CD14-positive monocyte (primary cell): ENCODE measurements around the gene PAX6. TPM values are rescaled to one million over a fixed set of nuclear protein-coding genes. Genes with fewer than 3 reads are reported as not detected.

Source experiments
- DNase-seq, 3 donors: peaks; one replicate each; pipeline ENCODE4 v3.0.0-alpha.2; 2011 to 2022
- H2AFZ ChIP-seq: 2 replicates; pipeline ENCODE4 v1.6.0; 2012; ENCODE audit warnings: mild to moderate bottlenecking, low read depth, low read length, inconsistent platforms; ENCODE audit not compliant: insufficient read depth, poor library complexity, severe bottlenecking
- H3K27ac ChIP-seq, 2 donors: 1 replicate in 1 of 2; 2 replicates in 1 of 2; pipeline ENCODE4 v1.5.1; 2012 to 2013; ENCODE audit warnings: low read length in 2 of 2, control low read depth in 1 of 2, inconsistent platforms in 1 of 2, low read depth in 1 of 2, mild to moderate bottlenecking in 1 of 2
- H3K27me3 ChIP-seq, 2 donors: one replicate each; pipeline versions ENCODE4 v1.6.0 to v1.6.1; 2011 to 2013; ENCODE audit warnings: low read length in 2 of 2; ENCODE audit not compliant: control insufficient read depth in 2 of 2, insufficient read depth in 2 of 2
- H3K36me3 ChIP-seq, 2 donors: replicated peaks in 1 of 2; 1 replicate in 1 of 2; 2 replicates in 1 of 2; pipeline versions ENCODE4 v1.5.1 to v1.6.1; 2012 to 2013; ENCODE audit warnings: low read length in 2 of 2, control low read depth in 1 of 2, inconsistent platforms in 1 of 2, mild to moderate bottlenecking in 1 of 2; ENCODE audit not compliant: insufficient read depth in 2 of 2, control insufficient read depth in 1 of 2
- H3K4me1 ChIP-seq, 2 donors: 1 replicate in 1 of 2; 2 replicates in 1 of 2; pipeline versions ENCODE4 v1.5.1 to v1.6.1; 2012 to 2013; ENCODE audit warnings: low read length in 2 of 2, control low read depth in 1 of 2, inconsistent platforms in 1 of 2, mild to moderate bottlenecking in 1 of 2, moderate library complexity in 1 of 2; ENCODE audit not compliant: insufficient read depth in 2 of 2, control insufficient read depth in 1 of 2
- H3K4me2 ChIP-seq: replicated peaks from 2 replicates; pipeline ENCODE3; 2012; ENCODE audit warnings: low read length, moderate library complexity, mild to moderate bottlenecking; ENCODE audit not compliant: poor library complexity, severe bottlenecking; ENCODE audit errors: extremely low read depth
- H3K4me3 ChIP-seq, 3 experiments: fragments of 200-600 bp in 1 of 3; sonication (generic) in 1 of 3; replicated peaks in 1 of 3; 1 replicate in 2 of 3; 2 replicates in 1 of 3; pipeline ENCODE4 v1.5.1; 2011 to 2013; ENCODE audit warnings: low read length in 3 of 3, mild to moderate bottlenecking in 3 of 3, control low read depth in 2 of 3, low read depth in 2 of 3, inconsistent platforms in 1 of 3, moderate library complexity in 1 of 3
- H3K79me2 ChIP-seq: 2 replicates; pipeline ENCODE4 v1.6.0; 2012; ENCODE audit warnings: mild to moderate bottlenecking, control low read depth, inconsistent platforms, low read length, moderate library complexity; ENCODE audit not compliant: insufficient read depth
- H3K9ac ChIP-seq: 2 replicates; pipeline ENCODE4 v1.6.0; 2017; ENCODE audit warnings: low read length, mild to moderate bottlenecking; ENCODE audit not compliant: insufficient read depth, poor library complexity, severe bottlenecking
- H3K9me3 ChIP-seq, 2 donors: replicated peaks in 1 of 2; 1 replicate in 1 of 2; 2 replicates in 1 of 2; pipeline versions ENCODE4 v1.5.1 to v1.6.1; 2012 to 2013; ENCODE audit warnings: low read length in 2 of 2, control low read depth in 1 of 2; ENCODE audit not compliant: control insufficient read depth in 1 of 2, insufficient read depth in 1 of 2
- H4K20me1 ChIP-seq: 2 replicates; pipeline ENCODE4 v1.6.0; 2012; ENCODE audit warnings: mild to moderate bottlenecking, low read length, control low read depth, moderate library complexity; ENCODE audit not compliant: insufficient read depth
- H3K27ac Mint-ChIP-seq, 7 donors: one replicate each; pipeline ENCODE4 v1.8.0; 2020; ENCODE audit warnings: mild to moderate bottlenecking in 7 of 7, mixed read lengths in 7 of 7, moderate library complexity in 6 of 7, inconsistent platforms in 2 of 7
- H3K27me3 Mint-ChIP-seq, 3 donors: one replicate each; pipeline ENCODE4 v1.8.0; 2021 to 2022; ENCODE audit warnings: low read depth in 3 of 3, mild to moderate bottlenecking in 3 of 3, mixed read lengths in 3 of 3, moderate library complexity in 3 of 3, inconsistent platforms in 1 of 3
- H3K36me3 Mint-ChIP-seq, 2 donors: one replicate each; pipeline ENCODE4 v1.8.0; 2020; ENCODE audit warnings: mixed read lengths in 2 of 2, inconsistent platforms in 1 of 2, mild to moderate bottlenecking in 1 of 2
- H3K4me1 Mint-ChIP-seq: one replicate; pipeline ENCODE4 v1.8.0; 2020; ENCODE audit warnings: mild to moderate bottlenecking, mixed read lengths
- H3K4me3 Mint-ChIP-seq, 2 donors: one replicate each; pipeline ENCODE4 v1.8.0; 2020; ENCODE audit warnings: mild to moderate bottlenecking in 2 of 2, mixed read lengths in 2 of 2, moderate library complexity in 1 of 2
- H3K9me3 Mint-ChIP-seq, 7 donors: one replicate each; pipeline ENCODE4 v1.8.0; 2020 to 2022; ENCODE audit warnings: mixed read lengths in 7 of 7, mild to moderate bottlenecking in 6 of 7, moderate library complexity in 6 of 7, inconsistent platforms in 2 of 7
- WGBS: methylation state at CpG from one replicate; pipeline ENCODE4 v1.1.5; 2013; ENCODE audit warnings: missing lambda C conversion rate; ENCODE audit not compliant: insufficient coverage; 5-methylcytosine and 5-hydroxymethylcytosine counted together
- intact Hi-C, 2 donors: fragments of 100-400 bp; cut with micrococcal nuclease; formaldehyde crosslinking; loops; one replicate each; pipeline versions ENCODE4 v1.15.0 to v1.15.1; 2023
- polyA plus RNA-seq, 3 donors: library from polyadenylated mRNA; depleted of rRNA in 1 of 3; unstranded in 2 of 3; stranded (reverse) in 1 of 3; fragments of 300-500 nt in 2 of 3; fragments of >200 nt in 1 of 3; fragmentation: Illumina TruSeq in 2 of 3; gene quantifications; 1 replicate in 2 of 3; 2 replicates in 1 of 3; pipeline ENCODE4 v1.2.3, GENCODE V29; 2012 to 2021
- TF ChIP-seq, protein P1 (sequence below): fragments of 200-600 bp; IDR thresholded peaks from one replicate; pipeline ENCODE4 v1.8.0; 2022; ENCODE audit warnings: antibody characterized with exemption, mild to moderate bottlenecking

PAX6 gene
- polyA plus RNA-seq, 3 donors = not detected

GRCh38 chr11:31812383-31813381 lies 1.6 kb upstream of the PAX6 start:
- Mint-ChIP-seq H3K27me3 (peaks cover 87 to 100% (median 93%) of the 10 kb centered on the region in 3 donors), H3K4me1 (peaks cover 55% of the 10 kb centered on the region), H3K4me3 (peak overlapping the region; percentile 67 to 92), H3K36me3 (peaks cover 14 to 29% of the 10 kb centered on the region in 2 donors), H3K27ac (peak overlapping the region in 1 of 7 donors; percentile 11), H3K9me3 (peaks cover 14 to 67% (median 50%) of the 10 kb centered on the region in 7 donors)
- peaks cover 78 to 100% of the 10 kb centered on the region in 2 donors for H3K27me3 ChIP-seq
- peak overlapping the region; percentile 13 to 72 (median 21) for H3K4me3 ChIP-seq
- peaks cover 19 to 79% of the 10 kb centered on the region in 2 donors for H3K9me3 ChIP-seq
- H2AFZ ChIP-seq = no peak overlapping the region
- no peak for DNase-seq
- 2% methylated on average over 47 of the region's 63 CpGs for WGBS
- no peak overlapping the region for H3K9ac ChIP-seq
- H3K4me2 ChIP-seq = peak overlapping the region; percentile 81
- H3K79me2 ChIP-seq = no peaks in the 10 kb centered on the region
- H3K27ac ChIP-seq = no peak overlapping the region
- intact Hi-C loops = no loop called here
- peaks cover 42 to 64% of the 10 kb centered on the region in 2 donors for H3K4me1 ChIP-seq
- H4K20me1 ChIP-seq = no peaks in the 10 kb centered on the region
- TF ChIP-seq, protein P1, sequence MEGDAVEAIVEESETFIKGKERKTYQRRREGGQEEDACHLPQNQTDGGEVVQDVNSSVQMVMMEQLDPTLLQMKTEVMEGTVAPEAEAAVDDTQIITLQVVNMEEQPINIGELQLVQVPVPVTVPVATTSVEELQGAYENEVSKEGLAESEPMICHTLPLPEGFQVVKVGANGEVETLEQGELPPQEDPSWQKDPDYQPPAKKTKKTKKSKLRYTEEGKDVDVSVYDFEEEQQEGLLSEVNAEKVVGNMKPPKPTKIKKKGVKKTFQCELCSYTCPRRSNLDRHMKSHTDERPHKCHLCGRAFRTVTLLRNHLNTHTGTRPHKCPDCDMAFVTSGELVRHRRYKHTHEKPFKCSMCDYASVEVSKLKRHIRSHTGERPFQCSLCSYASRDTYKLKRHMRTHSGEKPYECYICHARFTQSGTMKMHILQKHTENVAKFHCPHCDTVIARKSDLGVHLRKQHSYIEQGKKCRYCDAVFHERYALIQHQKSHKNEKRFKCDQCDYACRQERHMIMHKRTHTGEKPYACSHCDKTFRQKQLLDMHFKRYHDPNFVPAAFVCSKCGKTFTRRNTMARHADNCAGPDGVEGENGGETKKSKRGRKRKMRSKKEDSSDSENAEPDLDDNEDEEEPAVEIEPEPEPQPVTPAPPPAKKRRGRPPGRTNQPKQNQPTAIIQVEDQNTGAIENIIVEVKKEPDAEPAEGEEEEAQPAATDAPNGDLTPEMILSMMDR = no peak
- no peaks in the 10 kb centered on the region for H3K36me3 ChIP-seq

DNA sequence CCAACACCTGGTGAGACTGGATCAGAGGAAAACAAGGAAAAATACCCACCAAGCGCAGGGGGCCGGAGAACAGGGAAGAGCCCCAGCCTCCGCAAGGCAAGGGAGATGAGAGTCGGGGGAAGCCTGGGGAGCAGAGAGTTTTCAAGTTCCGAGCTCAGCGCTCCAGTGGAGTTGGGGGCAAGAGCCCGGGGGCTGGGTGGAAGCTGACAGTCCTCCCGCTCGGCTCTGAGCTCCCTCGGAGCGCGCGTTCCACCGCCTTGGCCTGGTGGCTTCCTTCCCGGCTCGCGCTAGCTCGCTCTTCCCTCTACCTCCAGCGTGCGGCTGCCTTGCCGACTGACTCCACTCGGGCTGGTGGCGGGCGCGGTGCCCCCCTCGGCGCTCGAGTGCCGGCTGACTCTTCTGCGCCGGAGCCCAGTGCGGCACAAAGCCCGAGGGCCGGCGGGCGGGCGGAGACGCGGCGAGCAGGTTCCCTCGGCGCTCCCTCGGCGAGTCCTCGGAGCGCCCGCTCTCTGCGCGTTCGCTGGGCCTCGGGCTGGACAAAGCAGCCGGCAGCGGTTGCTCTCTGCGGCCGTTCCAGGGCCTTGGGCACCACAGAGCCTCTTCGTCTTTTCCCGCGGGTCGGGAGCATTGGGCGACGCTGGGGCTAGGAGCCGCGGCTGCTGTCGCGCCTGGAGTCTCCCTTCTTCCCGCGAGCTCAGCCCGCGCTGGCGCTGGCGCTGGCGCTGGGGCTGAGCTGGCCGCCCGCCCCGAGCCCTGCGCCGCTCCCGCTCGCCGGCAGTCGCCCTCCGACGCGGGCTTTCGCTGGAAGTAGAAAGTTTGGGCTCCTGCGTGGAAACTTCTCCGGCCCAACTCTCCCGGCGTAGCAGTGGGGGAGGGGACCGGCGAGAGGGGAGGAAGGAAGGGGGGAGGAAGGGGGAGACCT lies 1.0 kb downstream of the PAX6 start:
- H3K9me3 ChIP-seq = peaks cover 22 to 87% of the 10 kb centered on the region in 2 donors
- intact Hi-C loops = no loop called here

More for the DNA sequence above, 1.0 kb downstream of the PAX6 start:
- Mint-ChIP-seq H3K4me3 (peak overlapping the region; percentile 70 to 93), H3K27me3 (peaks cover 92 to 100% (median 97%) of the 10 kb centered on the region in 3 donors), H3K27ac (peak overlapping the region in 1 of 7 donors; percentile 57), H3K4me1 (peaks cover 44% of the 10 kb centered on the region), H3K36me3 (peaks cover 14 to 34% of the 10 kb centered on the region in 2 donors), H3K9me3 (peaks cover 14 to 67% (median 54%) of the 10 kb centered on the region in 7 donors)
- H3K27me3 ChIP-seq = peaks cover 81 to 100% of the 10 kb centered on the region in 2 donors
- no peak for DNase-seq
- H2AFZ ChIP-seq = peak overlapping the region; percentile 68
- no peaks in the 10 kb centered on the region for H4K20me1 ChIP-seq
- H3K79me2 ChIP-seq = no peaks in the 10 kb centered on the region
- H3K36me3 ChIP-seq = no peaks in the 10 kb centered on the region
- TF ChIP-seq, protein P1 = no peak
- WGBS = 2% methylated on average over 88 of the region's 91 CpGs
- H3K4me3 ChIP-seq = peak overlapping the region in 1 of 3 experiments; percentile 72
- H3K27ac ChIP-seq = no peak overlapping the region
- peak overlapping the region; percentile 81 for H3K4me2 ChIP-seq
- peaks cover 39 to 56% of the 10 kb centered on the region in 2 donors for H3K4me1 ChIP-seq
- no peak overlapping the region for H3K9ac ChIP-seq
